K562 (cell line): Measurements from ENCODE around the gene PDE4D. TPM values are rescaled to one million over a fixed set of nuclear protein-coding genes. Genes with fewer than 3 reads are reported as not detected.

Experiments
- ATAC-seq: fragments of 200-7000 bp; cut with Tn5 transposase; 3 replicates; pipeline ENCODE4 v1.9.1; 2020; ENCODE audit warnings: moderate library complexity
- BruUV-seq: library from RNA; stranded (reverse); fragments of 400-500 nt; replicated peaks from 2 replicates; lab custom pipeline; 2021; lab: Mats Ljungman, UMichigan
- CTCF ChIA-PET: fragments of 300-600 bp; formaldehyde crosslinking; extraction: SDS; loops from one replicate; lab custom pipeline; 2021; ENCODE audit warnings: low intra/inter-chr PET ratio; lab: Yijun Ruan, JAX
- POLR2A ChIA-PET: fragments of 300-600, 350-650 bp; sonication (Branson Sonifier 250); formaldehyde crosslinking; extraction: SDS; loops from one replicate; lab custom pipeline; 2021; ENCODE audit warnings: antibody characterized with exemption, inconsistent platforms; lab: Yijun Ruan, JAX
- DNase-seq, 4 experiments: peaks; one replicate each; pipeline versions ENCODE4 v3.0.0 to v3.0.0-alpha.2; 2011 to 2018; ENCODE audit warnings: low spot score in 3 of 4, mixed read lengths in 3 of 4; ENCODE audit errors: extremely low read depth in 1 of 4
- FAIRE-seq: peaks from 2 replicates; lab custom pipeline; 2011; peaks lifted over from hg19 to GRCh38; lab: Jason Lieb, UNC
- H2AFZ ChIP-seq: 2 replicates; pipeline ENCODE4 v1.6.0; 2011; ENCODE audit warnings: low read depth, low read length, control low read depth, inconsistent platforms
- H3K27ac ChIP-seq: fragments of 200-600 bp; 3 replicates; pipeline ENCODE4 v1.8.0; 2011; ENCODE audit warnings: low read depth, mild to moderate bottlenecking, control low read depth, inconsistent platforms, low read length, moderate library complexity, mixed read lengths; ENCODE audit errors: extremely low read depth
- H3K27me3 ChIP-seq, 2 experiments: fragments of 300-600 bp in 1 of 2; 2 replicates in 1 of 2; 3 replicates in 1 of 2; pipeline versions ENCODE4 v1.6.0 to v1.8.0; 2011; ENCODE audit warnings: inconsistent platforms in 2 of 2, low read length in 2 of 2, mild to moderate bottlenecking in 1 of 2, mixed read lengths in 1 of 2, moderate library complexity in 1 of 2; ENCODE audit not compliant: control insufficient read depth in 2 of 2, insufficient read depth in 2 of 2
- H3K36me3 ChIP-seq: fragments of 300-600 bp; 3 replicates; pipeline ENCODE4 v1.8.0; 2011; ENCODE audit warnings: mild to moderate bottlenecking, low read length, inconsistent platforms; ENCODE audit not compliant: control insufficient read depth, insufficient read depth
- H3K4me1 ChIP-seq, 2 experiments: fragments of 200-600 bp in 1 of 2; replicated peaks in 1 of 2; 2 replicates in 1 of 2; 3 replicates in 1 of 2; pipeline versions ENCODE4 v1.5.1 to v1.8.0; 2011; ENCODE audit warnings: inconsistent platforms in 2 of 2, low read length in 2 of 2, mild to moderate bottlenecking in 1 of 2, mixed read lengths in 1 of 2, moderate library complexity in 1 of 2; ENCODE audit not compliant: control insufficient read depth in 2 of 2, insufficient read depth in 2 of 2
- H3K4me2 ChIP-seq: 2 replicates; pipeline ENCODE4 v1.6.1; 2011; ENCODE audit warnings: low read length, control low read depth, inconsistent platforms, mixed read lengths; ENCODE audit not compliant: insufficient read depth
- H3K4me3 ChIP-seq: fragments of 200-600 bp; sonication (generic), shearing (Covaris generic); 2 replicates; pipeline ENCODE4 v1.5.1; 2016; ENCODE audit warnings: control low read depth, inconsistent platforms
- H3K79me2 ChIP-seq: fragments of 200-600 bp; 3 replicates; pipeline ENCODE4 v1.8.0; 2011; ENCODE audit warnings: low read length, inconsistent platforms; ENCODE audit not compliant: control insufficient read depth, insufficient read depth
- H3K9ac ChIP-seq, 2 experiments: 2 replicates each; pipeline versions ENCODE4 v1.6.0 to v1.6.1; 2011; ENCODE audit warnings: low read depth in 2 of 2, low read length in 2 of 2, control low read depth in 1 of 2, inconsistent platforms in 1 of 2, mild to moderate bottlenecking in 1 of 2, mixed read lengths in 1 of 2; ENCODE audit not compliant: insufficient read depth in 1 of 2
- H3K9me1 ChIP-seq: one replicate; pipeline ENCODE4 v1.6.0; 2011; ENCODE audit warnings: inconsistent platforms, mild to moderate bottlenecking, low read length, moderate library complexity; ENCODE audit not compliant: control insufficient read depth, insufficient read depth
- H3K9me3 ChIP-seq: replicated peaks from 2 replicates; pipeline ENCODE4 v1.5.1; 2011; ENCODE audit warnings: low read depth, low read length, inconsistent platforms; ENCODE audit not compliant: control insufficient read depth, insufficient read depth
- H4K20me1 ChIP-seq: replicated peaks from 2 replicates; pipeline ENCODE4 v1.6.1; 2011; ENCODE audit warnings: low read length, inconsistent platforms, mixed read lengths; ENCODE audit not compliant: control insufficient read depth, insufficient read depth
- ASH1L ChIP-seq: fragments of 450-650 bp; IDR thresholded peaks from 2 replicates; pipeline ENCODE4 v1.6.1; 2018; ENCODE audit warnings: borderline replicate concordance, mild to moderate bottlenecking, low read depth; ENCODE audit not compliant: partially characterized antibody
- BCOR ChIP-seq: fragments of 450-650 bp; IDR thresholded peaks from 2 replicates; pipeline ENCODE4 v1.6.1; 2016
- CREB1 ChIP-seq, 2 experiments: sonication (generic) in 1 of 2; formaldehyde crosslinking in 1 of 2; IDR thresholded peaks; 2 replicates each; pipeline versions ENCODE4 v1.6.1 to v1.8.0; 2012 to 2022; ENCODE audit warnings: inconsistent platforms in 1 of 2, mild to moderate bottlenecking in 1 of 2, missing genetic modification reagents in 1 of 2, moderate library complexity in 1 of 2
- ILF3 ChIP-seq: fragments of 450-650 bp; IDR thresholded peaks from 2 replicates; pipeline ENCODE4 v1.6.1; 2018; ENCODE audit warnings: antibody characterized with exemption, mild to moderate bottlenecking, moderate library complexity, borderline replicate concordance
- MEF2A ChIP-seq: IDR thresholded peaks from 2 replicates; pipeline ENCODE4 v1.6.1; 2011; ENCODE audit warnings: low read depth, mild to moderate bottlenecking, low read length, moderate library complexity; ENCODE audit not compliant: control insufficient read depth
- TEAD2 ChIP-seq: fragments of 450-650 bp; IDR thresholded peaks from 2 replicates; pipeline ENCODE4 v1.6.1; 2016; ENCODE audit warnings: missing genetic modification characterization, control low read depth, missing compliant biosample characterization
- XRCC3 ChIP-seq: fragments of 450-650 bp; IDR thresholded peaks from 2 replicates; pipeline ENCODE4 v1.6.1; 2017; ENCODE audit warnings: mild to moderate bottlenecking, moderate library complexity
- ZBED1 ChIP-seq: IDR thresholded peaks from 2 replicates; pipeline ENCODE4 v1.6.1; 2014
- ZBTB1 ChIP-seq: sonication (generic); formaldehyde crosslinking; IDR thresholded peaks from 2 replicates; pipeline ENCODE4 v1.8.1; 2023; ENCODE audit warnings: missing genetic modification reagents, low read depth, mild to moderate bottlenecking, borderline replicate concordance
- ZNF589 ChIP-seq: fragments of 200-800 bp; sonication (Bioruptor generic); IDR thresholded peaks from 2 replicates; pipeline ENCODE4 v1.6.1; 2016; ENCODE audit warnings: low read depth, missing genetic modification characterization, missing compliant biosample characterization
- in situ Hi-C: fragments of 300-500 bp; cut with MboI; formaldehyde crosslinking; loops from 4 replicates; pipeline ENCODE4 v1.15.0; 2018; ENCODE audit warnings: inconsistent platforms, mixed read lengths
- intact Hi-C: fragments of 100-400 bp; cut with micrococcal nuclease; formaldehyde crosslinking; loops from 2 replicates; pipeline ENCODE4 v1.14.2; 2022
- polyA plus RNA-seq, 8 experiments: library from polyadenylated mRNA; depleted of rRNA in 4 of 8; stranded (reverse) in 5 of 8; unstranded in 3 of 8; fragments of >200 nt; fragmentation: Nextera tagmentation in 2 of 8; fragmentation: Illumina TruSeq in 1 of 8; extraction: Ambion mirVana in 2 of 8; extraction: Trizol in 1 of 8; gene quantifications; 2 replicates each; pipeline versions ENCODE4 v1.2.1 to v1.2.3, GENCODE V29; 2011 to 2014; ENCODE audit warnings: inconsistent platforms in 1 of 8, missing spikeins in 1 of 8
- total RNA-seq, 7 experiments: library from RNA; depleted of rRNA in 6 of 7; stranded (reverse); fragments of >200 nt in 6 of 7; fragmentation: Illumina TruSeq in 2 of 7; extraction: Trizol in 2 of 7; gene quantifications; 2 replicates each; pipeline versions ENCODE4 v1.2.1 to v1.2.3, GENCODE V29; 2011 to 2021; ENCODE audit warnings: low replicate concordance in 1 of 7
- TF ChIP-seq, protein P1 (sequence below): fragments of 450-650 bp; IDR thresholded peaks from 2 replicates; pipeline ENCODE4 v1.6.1; 2018; ENCODE audit warnings: mild to moderate bottlenecking, low read depth; ENCODE audit not compliant: partially characterized antibody
- TF ChIP-seq, protein P2 (sequence below): fragments of 250-450 bp; sonication (Bioruptor Pico); IDR thresholded peaks from 2 replicates; pipeline ENCODE4 v1.9.0; 2021; ENCODE audit warnings: mild to moderate bottlenecking
- TF ChIP-seq, protein P3 (sequence below): fragments of 250-450 bp; sonication (Bioruptor Pico); IDR thresholded peaks from 2 replicates; pipeline ENCODE4 v1.4.0; 2020

Gene PDE4D
- total and polyA plus RNA-seq, 9 of the 15 experiments (the other 6 are each of a cell fraction or from before 2014, with no cell fraction given) = 0.04 to 0.46 (median 0.13) TPM

DNA sequence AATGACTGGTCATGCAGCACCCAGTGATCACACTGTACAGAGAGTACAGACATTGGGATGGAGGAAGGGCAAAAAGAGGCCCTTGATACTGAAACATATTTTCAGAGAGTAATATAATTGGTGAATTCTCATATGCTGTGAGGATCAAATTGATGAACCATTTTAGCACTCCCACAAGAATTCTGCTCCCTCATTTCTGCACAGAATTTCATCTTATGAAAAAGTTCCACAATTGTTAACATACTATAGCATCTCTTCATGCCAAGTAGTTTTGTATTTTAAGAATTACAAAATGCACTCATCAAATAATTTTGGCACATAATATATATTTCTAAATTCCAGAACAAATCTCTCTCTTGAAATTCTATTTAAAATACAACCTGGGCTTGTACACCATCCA is 351.2 kb downstream of the PDE4D start:
- H2AFZ ChIP-seq = no peak overlapping the region
- BruUV-seq = no TSS peak
- no peaks in the 10 kb centered on the region for H3K79me2 ChIP-seq
- H3K27ac ChIP-seq = no peak overlapping the region
- no peak overlapping the region for H3K9ac ChIP-seq
- no peaks in the 10 kb centered on the region for H3K4me1 ChIP-seq
- H3K9me3 ChIP-seq = peaks cover 2% of the 10 kb centered on the region; the same call in 1 of the 2 replicates
- ATAC-seq (no peak), FAIRE-seq (no peak), DNase-seq (no peak)
- ChIA-PET POLR2A (no interaction called here), CTCF (no interaction called here)
- H3K4me2 ChIP-seq = no peak overlapping the region
- no peaks in the 10 kb centered on the region for H3K27me3 ChIP-seq
- H3K36me3 ChIP-seq = no peaks in the 10 kb centered on the region
- TF ChIP-seq CREB1 (IDR thresholded peaks at IDR 0.05) = no peak
- no peak for TF ChIP-seq CREB1 (CRISPR knock-in tag; IDR thresholded peaks at IDR 0.05)
- TF ChIP-seq ZBED1 = no peak
- TF ChIP-seq TEAD2 (tag) = no peak
- TF ChIP-seq, protein P1, sequence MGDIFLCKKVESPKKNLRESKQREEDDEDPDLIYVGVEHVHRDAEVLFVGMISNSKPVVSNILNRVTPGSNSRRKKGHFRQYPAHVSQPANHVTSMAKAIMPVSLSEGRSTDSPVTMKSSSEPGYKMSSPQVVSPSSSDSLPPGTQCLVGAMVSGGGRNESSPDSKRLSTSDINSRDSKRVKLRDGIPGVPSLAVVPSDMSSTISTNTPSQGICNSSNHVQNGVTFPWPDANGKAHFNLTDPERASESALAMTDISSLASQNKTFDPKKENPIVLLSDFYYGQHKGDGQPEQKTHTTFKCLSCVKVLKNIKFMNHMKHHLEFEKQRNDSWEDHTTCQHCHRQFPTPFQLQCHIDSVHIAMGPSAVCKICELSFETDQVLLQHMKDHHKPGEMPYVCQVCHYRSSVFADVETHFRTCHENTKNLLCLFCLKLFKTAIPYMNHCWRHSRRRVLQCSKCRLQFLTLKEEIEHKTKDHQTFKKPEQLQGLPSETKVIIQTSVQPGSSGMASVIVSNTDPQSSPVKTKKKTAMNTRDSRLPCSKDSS = no peak
- TF ChIP-seq ILF3 = no peak
- TF ChIP-seq BCOR = no peak
- TF ChIP-seq, protein P2, sequence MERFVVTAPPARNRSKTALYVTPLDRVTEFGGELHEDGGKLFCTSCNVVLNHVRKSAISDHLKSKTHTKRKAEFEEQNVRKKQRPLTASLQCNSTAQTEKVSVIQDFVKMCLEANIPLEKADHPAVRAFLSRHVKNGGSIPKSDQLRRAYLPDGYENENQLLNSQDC (CRISPR knock-in tag) = no peak
- TF ChIP-seq, protein P3, sequence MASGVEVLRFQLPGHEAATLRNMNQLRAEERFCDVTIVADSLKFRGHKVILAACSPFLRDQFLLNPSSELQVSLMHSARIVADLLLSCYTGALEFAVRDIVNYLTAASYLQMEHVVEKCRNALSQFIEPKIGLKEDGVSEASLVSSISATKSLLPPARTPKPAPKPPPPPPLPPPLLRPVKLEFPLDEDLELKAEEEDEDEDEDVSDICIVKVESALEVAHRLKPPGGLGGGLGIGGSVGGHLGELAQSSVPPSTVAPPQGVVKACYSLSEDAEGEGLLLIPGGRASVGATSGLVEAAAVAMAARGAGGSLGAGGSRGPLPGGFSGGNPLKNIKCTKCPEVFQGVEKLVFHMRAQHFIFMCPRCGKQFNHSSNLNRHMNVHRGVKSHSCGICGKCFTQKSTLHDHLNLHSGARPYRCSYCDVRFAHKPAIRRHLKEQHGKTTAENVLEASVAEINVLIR (CRISPR knock-in tag) = no peak
- TF ChIP-seq ASH1L = no peak
- TF ChIP-seq MEF2A = no peak
- TF ChIP-seq ZBTB1 (CRISPR knock-in tag) = no peak
- no peak for TF ChIP-seq XRCC3
- no peak for TF ChIP-seq ZNF589 (CRISPR knock-in tag)
- TF ChIP-seq, all 486 proteins: peak for 0
- Histone ChIP-seq H3K4me3 (no peak overlapping the region), H4K20me1 (no peaks in the 10 kb centered on the region), H3K9me1 (no peaks in the 10 kb centered on the region)
- intact Hi-C loops = no loop called here
- in situ Hi-C loops = no loop called here
